Measurements from ENCODE around the gene CLNK. TPM values are rescaled to one million over a fixed set of nuclear protein-coding genes. Genes with fewer than 3 reads are reported as not detected.

The CLNK gene
- total RNA-seq, 1 donor from 2014 or later: not detected

- TF ChIP-seq CTCF (IDR thresholded peaks at IDR 0.05; ENCODE audit: unreplicated experiment): no peak
- Mint-ChIP-seq H3K9me3 (ENCODE audit: unreplicated experiment) (no peaks in the 10 kb centered on the region), H3K4me1 (ENCODE audit: unreplicated experiment) (peaks cover 9% of the 10 kb centered on the region), H3K4me3 (ENCODE audit: unreplicated experiment) (no peak overlapping the region), H3K27ac (ENCODE audit: unreplicated experiment) (no peak overlapping the region), H3K36me3 (ENCODE audit: low read depth, unreplicated experiment) (no peaks in the 10 kb centered on the region), H3K27me3 (ENCODE audit: unreplicated experiment) (no peaks in the 10 kb centered on the region)
- DNase-seq (ENCODE audit: low spot score): no peak
Measured at GRCh38 chr4:10596586-10597290, 87.8 kb downstream of the CLNK start.

- Mint-ChIP-seq H3K9me3 (ENCODE audit: unreplicated experiment) (no peaks in the 10 kb centered on the region), H3K36me3 (ENCODE audit: low read depth, unreplicated experiment) (no peaks in the 10 kb centered on the region), H3K4me1 (ENCODE audit: unreplicated experiment) (peaks cover 13% of the 10 kb centered on the region), H3K27ac (ENCODE audit: unreplicated experiment) (no peak overlapping the region), H3K4me3 (ENCODE audit: unreplicated experiment) (no peak overlapping the region), H3K27me3 (ENCODE audit: unreplicated experiment) (no peaks in the 10 kb centered on the region)
- TF ChIP-seq CTCF (IDR thresholded peaks at IDR 0.05; ENCODE audit: unreplicated experiment): no peak
- DNase-seq (ENCODE audit: low spot score): no peak
Measured at GRCh38 chr4:10593130-10593529, 91.4 kb downstream of the CLNK start.

GRCh38 chr4:10590896-10591295 lies 93.7 kb downstream of the CLNK start:
- no peak overlapping the region for H3K27ac Mint-ChIP-seq (ENCODE audit: unreplicated experiment)
- peaks cover 13% of the 10 kb centered on the region for H3K4me1 Mint-ChIP-seq (ENCODE audit: unreplicated experiment)
- H3K9me3 Mint-ChIP-seq (ENCODE audit: unreplicated experiment): no peaks in the 10 kb centered on the region
- DNase-seq (ENCODE audit: low spot score): no peak
- TF ChIP-seq CTCF (IDR thresholded peaks at IDR 0.05; ENCODE audit: unreplicated experiment): no peak
- no peaks in the 10 kb centered on the region for H3K27me3 Mint-ChIP-seq (ENCODE audit: unreplicated experiment)
- H3K36me3 Mint-ChIP-seq (ENCODE audit: low read depth, unreplicated experiment): no peaks in the 10 kb centered on the region
- no peak overlapping the region for H3K4me3 Mint-ChIP-seq (ENCODE audit: unreplicated experiment)

GRCh38 chr4:10589799-10590198 lies 94.8 kb downstream of the CLNK start:
- Mint-ChIP-seq H3K27me3 (ENCODE audit: unreplicated experiment) (no peaks in the 10 kb centered on the region), H3K4me1 (ENCODE audit: unreplicated experiment) (peaks cover 13% of the 10 kb centered on the region), H3K36me3 (ENCODE audit: low read depth, unreplicated experiment) (no peaks in the 10 kb centered on the region), H3K4me3 (ENCODE audit: unreplicated experiment) (no peak overlapping the region), H3K9me3 (ENCODE audit: unreplicated experiment) (no peaks in the 10 kb centered on the region), H3K27ac (ENCODE audit: unreplicated experiment) (no peak overlapping the region)
- no peak for TF ChIP-seq CTCF (IDR thresholded peaks at IDR 0.05; ENCODE audit: unreplicated experiment)
- no peak for DNase-seq (ENCODE audit: low spot score)

- Mint-ChIP-seq H3K4me3 (ENCODE audit: unreplicated experiment) (no peak overlapping the region), H3K27me3 (ENCODE audit: unreplicated experiment) (no peaks in the 10 kb centered on the region), H3K27ac (ENCODE audit: unreplicated experiment) (no peak overlapping the region), H3K36me3 (ENCODE audit: low read depth, unreplicated experiment) (no peaks in the 10 kb centered on the region), H3K9me3 (ENCODE audit: unreplicated experiment) (no peaks in the 10 kb centered on the region), H3K4me1 (ENCODE audit: unreplicated experiment) (peaks cover 13% of the 10 kb centered on the region)
- TF ChIP-seq CTCF (IDR thresholded peaks at IDR 0.05; ENCODE audit: unreplicated experiment): no peak
- no peak for DNase-seq (ENCODE audit: low spot score)
Measured at GRCh38 chr4:10589321-10589720, 95.2 kb downstream of the CLNK start.
